GDM1 (cell line): ENCODE results near the gene NRK.
"Not testable (repeated sequence)": the region's sequence is repeated elsewhere in the genome, so short reads cannot be mapped to it uniquely, and the experiment has no call there.

ENCODE experiments used
- DNase-seq: peaks from one replicate; lab custom pipeline; 2025; lab: John Stamatoyannopoulos, UW

NRK gene

GRCh38 chrX:105822138-105823091 is at the start of gene NRK:
TSS of gene NRK (plus strand) at chrX:105822539. CDS start at chrX:105822846, 307 bp downstream.
- DNase-seq: no peak

- DNase-seq: no peak
Observed at GRCh38 chrX:105773801-105774200, 48.5 kb upstream of the NRK start.

DNA sequence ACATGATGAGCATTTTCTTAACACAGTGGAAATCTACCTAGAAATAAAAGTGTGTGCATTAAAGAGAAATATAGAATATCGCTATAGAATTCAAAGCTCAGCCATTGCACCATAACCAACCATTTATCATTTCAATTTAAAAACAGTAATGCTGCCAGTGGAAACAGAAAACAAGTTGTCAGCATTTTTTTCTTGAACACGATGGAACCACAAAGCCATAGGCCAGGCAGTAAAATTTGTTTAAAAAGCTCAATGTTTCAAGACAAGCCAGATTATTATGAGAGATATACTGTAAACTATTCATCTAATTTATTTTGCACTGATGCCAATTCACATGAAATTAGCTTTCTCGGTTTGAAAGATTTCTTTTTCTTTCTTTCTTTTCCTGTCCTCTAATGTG is 46.7 kb upstream of the NRK start:
- no peak for DNase-seq

- no peak for DNase-seq
Observed at GRCh38 chrX:105781804-105782203, 40.5 kb upstream of the NRK start.

- not testable (repeated sequence) for DNase-seq
Observed at GRCh38 chrX:105796877-105797276, 25.5 kb upstream of the NRK start.

DNA sequence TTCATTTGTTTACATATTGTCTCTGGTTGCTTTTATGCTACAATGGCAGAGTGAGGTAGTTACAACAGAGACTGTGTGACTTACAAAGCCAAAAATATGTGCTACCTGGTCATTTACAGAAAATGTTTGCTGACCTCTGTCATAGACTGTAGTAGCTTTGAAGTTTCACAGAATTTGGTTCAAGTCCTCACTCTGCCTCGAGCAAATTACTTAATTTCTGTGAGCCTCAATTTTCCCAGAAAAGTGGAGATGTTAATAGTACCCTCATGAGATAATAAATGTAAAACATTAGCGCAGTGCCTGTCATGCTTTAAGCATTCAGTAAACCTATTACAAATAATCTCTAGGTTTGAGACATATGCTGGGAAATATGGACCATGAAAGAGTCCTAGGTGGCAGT is 18.4 kb upstream of the NRK start:
- no peak for DNase-seq

- not testable (repeated sequence) for DNase-seq
Observed at GRCh38 chrX:105805655-105806054, 16.7 kb upstream of the NRK start.

- DNase-seq: no peak
Observed at GRCh38 chrX:105816517-105816916, 5.8 kb upstream of the NRK start.

DNA sequence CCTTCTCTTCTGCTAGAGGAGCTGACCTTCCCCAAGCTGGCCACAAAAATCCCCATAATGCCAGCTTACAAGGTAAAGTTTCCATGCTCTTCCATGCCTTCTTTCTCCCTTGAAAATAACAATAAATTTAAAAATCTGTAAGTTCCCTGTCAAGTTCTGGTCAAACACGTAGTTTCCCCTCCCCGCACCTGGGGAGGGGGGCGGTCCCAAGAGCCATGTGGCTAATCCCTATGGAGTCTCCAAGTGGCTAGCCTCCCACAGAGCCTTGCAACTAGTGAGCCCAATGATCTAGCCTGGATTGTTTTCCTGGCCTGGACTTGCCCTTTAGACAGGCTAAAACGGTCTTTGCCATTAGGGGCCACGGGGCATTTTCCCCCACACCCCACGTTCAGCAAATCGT is 2.1 kb upstream of the NRK start:
- DNase-seq: no peak

DNA sequence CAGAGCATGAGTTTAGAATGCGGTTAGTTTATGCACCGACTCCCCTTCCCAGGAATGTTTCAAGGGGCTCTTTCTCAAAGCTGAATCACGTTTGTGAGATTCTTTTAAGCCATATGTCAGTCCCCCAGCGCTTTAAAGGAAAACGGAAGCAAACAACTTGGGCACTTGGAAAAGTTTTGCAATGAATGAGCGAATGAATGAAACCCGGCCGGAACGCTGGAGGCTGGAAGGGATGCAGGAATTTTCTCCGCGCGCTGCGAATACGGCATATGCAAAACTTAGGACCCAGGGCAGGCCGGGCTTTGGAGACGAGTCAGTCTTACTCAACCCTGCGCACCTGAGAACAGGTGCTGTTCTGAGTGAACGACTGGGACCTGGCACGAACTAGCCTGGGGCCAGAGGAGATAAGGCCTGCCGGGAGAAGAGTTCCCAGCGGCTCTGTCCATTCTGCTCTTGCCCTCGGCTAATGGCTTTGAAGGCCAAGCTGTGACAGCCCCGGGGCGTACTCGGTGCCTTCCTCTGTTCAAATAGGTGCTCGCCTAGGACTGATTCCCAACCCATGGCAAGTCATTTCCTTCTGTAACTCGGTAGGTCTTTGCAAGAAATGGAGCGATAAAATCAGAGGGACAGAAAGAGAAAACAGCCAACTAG is 743 bp upstream of the NRK start:
- no peak for DNase-seq

- DNase-seq: no peak
Observed at GRCh38 chrX:105823092-105823455, 735 bp downstream of the NRK start.

DNA sequence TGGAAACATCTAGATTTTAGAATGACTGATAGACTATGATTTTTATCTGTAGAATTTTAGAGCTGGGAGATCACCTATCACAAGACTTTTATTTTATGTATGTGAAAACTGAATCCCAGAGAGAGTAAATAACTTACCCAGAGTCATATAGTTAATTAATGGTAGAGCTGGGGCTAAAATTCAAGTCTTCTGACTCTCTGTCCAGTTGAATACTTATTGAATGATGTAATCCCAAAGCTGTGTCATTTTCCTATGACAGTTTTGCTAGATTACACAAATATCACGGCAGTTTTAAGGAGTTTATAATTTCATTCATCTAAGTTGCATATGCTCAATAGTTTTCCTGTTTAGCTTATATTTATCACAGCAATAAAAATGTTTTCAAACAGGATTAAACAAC is 6.7 kb downstream of the NRK start:
- no peak for DNase-seq

GRCh38 chrX:105837232-105837631 is 14.9 kb downstream of the NRK start:
- DNase-seq: no peak

DNA sequence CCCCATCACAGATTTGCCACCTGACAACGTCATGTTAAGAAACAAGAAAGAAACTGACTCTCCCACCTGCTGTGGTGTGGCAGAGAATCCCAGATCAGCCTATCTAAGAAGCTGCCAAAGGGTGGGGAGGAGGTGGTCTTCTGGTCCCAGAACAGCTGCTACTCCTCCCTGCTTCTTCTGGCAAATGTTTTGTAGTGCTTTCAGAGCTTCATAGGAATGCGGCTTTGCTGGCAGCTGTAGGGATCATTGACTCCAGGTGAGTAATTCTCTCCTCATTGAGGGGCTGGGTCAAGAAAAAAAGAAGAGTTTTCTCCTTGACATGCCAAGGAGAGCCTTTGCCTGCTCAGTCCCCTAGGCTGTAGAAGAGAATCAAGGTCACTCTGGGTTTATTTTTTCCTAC is 23.3 kb downstream of the NRK start:
- no peak for DNase-seq

DNA sequence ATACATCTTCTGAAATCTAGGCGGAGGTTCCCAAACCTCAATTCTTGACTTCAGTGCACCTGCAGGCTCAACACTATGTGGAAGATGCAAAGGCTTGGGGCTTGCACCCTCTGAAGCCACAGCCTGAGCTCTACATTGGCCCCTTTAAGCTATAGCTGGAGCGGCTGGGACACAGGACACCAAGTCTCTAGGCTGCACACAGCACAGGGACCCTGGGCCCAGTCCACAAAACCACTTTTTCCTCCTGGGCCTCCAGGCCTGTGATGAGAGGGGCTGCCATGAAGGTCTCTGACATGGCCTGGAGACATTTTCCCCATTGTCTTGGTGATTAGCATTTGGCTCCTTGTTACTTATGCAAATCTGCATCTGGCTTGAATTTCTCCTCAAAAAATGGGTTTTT is 27.8 kb downstream of the NRK start:
- not testable (repeated sequence) for DNase-seq

DNA sequence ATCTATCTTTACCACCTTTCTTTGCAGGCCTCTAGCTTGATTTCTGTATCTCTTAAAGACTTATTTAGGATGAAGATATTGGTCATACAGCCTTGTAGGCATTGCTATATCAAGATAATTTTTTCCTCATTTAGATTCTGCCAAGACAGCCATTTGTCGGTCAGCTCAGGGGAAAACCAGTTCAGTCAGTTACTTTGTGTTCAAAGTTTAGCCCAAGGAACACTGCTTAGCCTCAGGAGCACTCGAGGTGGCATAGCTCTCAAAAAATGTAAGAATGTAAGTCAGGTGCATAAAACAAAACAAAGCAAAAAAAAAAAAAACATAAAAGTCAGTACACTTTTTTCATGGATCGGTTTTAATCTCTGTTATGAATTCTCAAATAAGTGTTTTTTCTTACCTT is 43.4 kb downstream of the NRK start:
- no peak for DNase-seq

GRCh38 chrX:105869701-105870100 is 47.4 kb downstream of the NRK start:
- DNase-seq: no peak

DNA sequence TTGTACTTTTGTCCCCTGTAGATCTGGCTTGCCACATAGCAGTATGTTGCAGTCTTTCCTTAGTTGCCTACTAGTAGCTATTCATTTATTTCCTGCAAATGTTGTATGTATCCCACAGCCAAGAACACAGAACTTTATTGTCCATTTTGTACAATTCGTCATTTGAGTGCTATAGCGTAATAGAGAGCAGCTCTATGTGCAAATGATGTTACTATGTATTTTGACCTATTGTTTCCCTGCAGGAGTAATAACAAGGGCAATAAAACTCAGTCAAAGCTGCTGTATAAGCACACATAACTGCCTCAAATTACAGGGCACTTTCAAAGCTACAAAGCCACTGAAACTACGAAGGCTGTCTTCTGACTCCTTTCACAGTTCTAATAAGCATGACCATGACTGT is 48.1 kb downstream of the NRK start:
- no peak for DNase-seq

GRCh38 chrX:105872941-105873340 is 50.6 kb downstream of the NRK start:
- DNase-seq: no peak

DNA sequence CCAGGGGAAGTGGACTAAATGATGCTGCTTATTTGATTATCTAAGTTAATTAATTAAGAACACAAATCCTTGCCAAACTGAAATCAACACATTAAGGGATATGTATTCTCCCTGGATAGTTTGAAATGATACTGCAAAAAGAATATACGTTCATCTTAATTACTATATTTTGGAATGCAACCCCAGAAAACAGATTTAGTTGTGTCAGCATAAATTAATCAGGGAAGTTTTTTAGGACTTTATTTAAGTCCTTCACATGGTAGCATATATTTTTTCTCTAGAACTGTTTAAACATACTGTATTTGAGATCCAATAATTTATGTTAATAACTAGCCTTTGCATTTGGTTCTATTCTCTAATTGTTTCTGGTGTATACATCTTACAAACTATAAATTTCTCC is 52.5 kb downstream of the NRK start:
- no peak for DNase-seq

GRCh38 chrX:105876658-105877057 is 54.3 kb downstream of the NRK start:
- no peak for DNase-seq

DNA sequence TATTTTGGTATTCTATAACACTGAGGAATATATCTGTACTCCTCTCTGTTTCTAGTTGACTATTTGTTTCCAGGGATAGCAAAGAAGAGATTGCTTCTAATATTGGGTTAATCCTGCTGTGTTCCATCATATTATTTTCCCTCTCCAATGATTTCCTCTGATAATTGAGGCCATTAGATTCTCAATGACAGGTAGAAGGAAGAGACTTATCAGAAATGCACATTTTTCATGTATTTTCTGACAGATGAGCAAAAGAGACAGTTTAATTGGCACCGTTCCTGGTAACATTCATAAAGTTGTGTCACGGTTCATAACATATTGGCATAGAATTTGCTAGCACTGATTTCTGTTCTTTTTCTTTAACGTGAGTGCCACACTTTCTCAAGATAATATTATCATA is 58.2 kb downstream of the NRK start:
- no peak for DNase-seq

- no peak for DNase-seq
Observed at GRCh38 chrX:105882581-105883275, 60.4 kb downstream of the NRK start.
